IMR-90 (cell line): ENCODE results near the gene OR6B3. TPM values are rescaled to one million over a fixed set of nuclear protein-coding genes. Genes with fewer than 3 reads are reported as not detected.
A peak's percentile ranks its signal among the peaks of the same experiment; 100 is the strongest.

Source experiments
- ATAC-seq: fragments of 200-7000 bp; cut with Tn5 transposase; 2 replicates; pipeline ENCODE4 v1.9.1; 2020; ENCODE audit warnings: low read depth, mild to moderate bottlenecking, moderate library complexity
- BruUV-seq: library from RNA; stranded (reverse); fragments of 400-500 nt; replicated peaks from 2 replicates; lab custom pipeline; 2021; lab: Mats Ljungman, UMichigan
- CTCF ChIA-PET: fragments of 300-600 bp; formaldehyde crosslinking; extraction: SDS; loops from one replicate; lab custom pipeline; 2021; ENCODE audit warnings: antibody characterized with exemption; lab: Yijun Ruan, JAX
- POLR2A ChIA-PET: fragments of 300-600 bp; sonication (Branson Sonifier 250); formaldehyde crosslinking; loops from one replicate; lab custom pipeline; 2022; ENCODE audit warnings: antibody characterized with exemption; ENCODE audit not compliant: unreplicated experiment; lab: Charles Lee
- DNase-seq: peaks from one replicate; pipeline ENCODE4 v3.0.0; 2013
- H2AFZ ChIP-seq: replicated peaks from 2 replicates; pipeline ENCODE3; 2013; ENCODE audit warnings: low read length, mild to moderate bottlenecking; ENCODE audit not compliant: poor library complexity
- H2AK5ac ChIP-seq: 2 replicates; pipeline ENCODE4 v1.6.1; 2013; ENCODE audit warnings: low read depth, low read length, inconsistent platforms
- H2AK9ac ChIP-seq: replicated peaks from 2 replicates; pipeline ENCODE3; 2013; ENCODE audit warnings: mild to moderate bottlenecking, low read depth, low read length, moderate library complexity; ENCODE audit not compliant: poor library complexity
- H2BK120ac ChIP-seq: 2 replicates; pipeline ENCODE4 v1.6.1; 2013; ENCODE audit warnings: low read depth, low read length, inconsistent platforms
- H2BK15ac ChIP-seq: 3 replicates; pipeline ENCODE4 v1.6.1; 2013; ENCODE audit warnings: low read depth, low read length, inconsistent platforms
- H2BK20ac ChIP-seq: 2 replicates; pipeline ENCODE4 v1.6.1; 2013; ENCODE audit warnings: low read depth, mild to moderate bottlenecking, inconsistent platforms, low read length, moderate library complexity
- H2BK5ac ChIP-seq: 2 replicates; pipeline ENCODE4 v1.6.1; 2013; ENCODE audit warnings: mild to moderate bottlenecking, low read depth, low read length, inconsistent platforms; ENCODE audit not compliant: poor library complexity, severe bottlenecking
- H3K14ac ChIP-seq: replicated peaks from 2 replicates; pipeline ENCODE4 v1.6.1; 2013; ENCODE audit warnings: low read depth, low read length, inconsistent platforms
- H3K18ac ChIP-seq: 2 replicates; pipeline ENCODE4 v1.6.1; 2013; ENCODE audit warnings: low read depth, low read length, control low read depth
- H3K23ac ChIP-seq: 2 replicates; pipeline ENCODE4 v1.6.1; 2013; ENCODE audit warnings: low read depth, low read length, inconsistent platforms
- H3K27ac ChIP-seq: 2 replicates; pipeline ENCODE4 v1.5.1; 2013; ENCODE audit warnings: mild to moderate bottlenecking, control low read depth, low read length; ENCODE audit not compliant: insufficient read depth
- H3K27me3 ChIP-seq: 2 replicates; pipeline ENCODE4 v1.6.1; 2013; ENCODE audit warnings: low read length; ENCODE audit not compliant: control insufficient read depth, insufficient read depth
- H3K36me3 ChIP-seq: 2 replicates; pipeline ENCODE4 v1.6.1; 2013; ENCODE audit warnings: low read length, mixed read lengths; ENCODE audit not compliant: control insufficient read depth, insufficient read depth
- H3K4ac ChIP-seq: 2 replicates; pipeline ENCODE4 v1.6.1; 2013; ENCODE audit warnings: low read depth, low read length, inconsistent platforms
- H3K4me1 ChIP-seq: 2 replicates; pipeline ENCODE4 v1.6.1; 2013; ENCODE audit warnings: low read length, mixed read lengths; ENCODE audit not compliant: control insufficient read depth, insufficient read depth
- H3K4me2 ChIP-seq: 2 replicates; pipeline ENCODE4 v1.6.1; 2013; ENCODE audit warnings: low read depth, mild to moderate bottlenecking, control low read depth, low read length, moderate library complexity
- H3K4me3 ChIP-seq: 2 replicates; pipeline ENCODE4 v1.5.1; 2013; ENCODE audit warnings: low read depth, mild to moderate bottlenecking, control low read depth, low read length, moderate library complexity; ENCODE audit not compliant: insufficient read depth
- H3K56ac ChIP-seq: 2 replicates; pipeline ENCODE4 v1.6.1; 2013; ENCODE audit warnings: low read length, inconsistent platforms; ENCODE audit not compliant: insufficient read depth; ENCODE audit errors: extremely low read depth
- H3K79me1 ChIP-seq, 2 experiments: 2 replicates each; pipeline ENCODE4 v1.6.1; 2013; ENCODE audit warnings: low read length in 2 of 2, inconsistent platforms in 1 of 2, low read depth in 1 of 2
- H3K9ac ChIP-seq: 2 replicates; pipeline ENCODE4 v1.6.1; 2013; ENCODE audit warnings: low read depth, low read length, control low read depth
- H3K9me1 ChIP-seq: 2 replicates; pipeline ENCODE4 v1.6.1; 2013; ENCODE audit warnings: low read length, inconsistent platforms; ENCODE audit not compliant: insufficient read depth
- H3K9me3 ChIP-seq: 2 replicates; pipeline ENCODE4 v1.6.1; 2013; ENCODE audit warnings: low read length; ENCODE audit not compliant: control insufficient read depth, insufficient read depth
- H4K20me1 ChIP-seq: 2 replicates; pipeline ENCODE4 v1.6.1; 2013; ENCODE audit warnings: low read length, inconsistent platforms; ENCODE audit not compliant: insufficient read depth
- H4K5ac ChIP-seq: 2 replicates; pipeline ENCODE4 v1.6.1; 2013; ENCODE audit warnings: mild to moderate bottlenecking, low read depth, low read length, control low read depth
- H4K8ac ChIP-seq, 2 experiments: 2 replicates each; pipeline ENCODE4 v1.6.1; 2013; ENCODE audit warnings: low read depth in 2 of 2, low read length in 2 of 2, control low read depth in 1 of 2, inconsistent platforms in 1 of 2
- H4K91ac ChIP-seq: 2 replicates; pipeline ENCODE4 v1.6.1; 2013; ENCODE audit warnings: low read depth, low read length, inconsistent platforms; ENCODE audit not compliant: insufficient read depth
- BHLHE40 ChIP-seq: fragments of 150-350 bp; IDR thresholded peaks from 2 replicates; pipeline ENCODE4 v1.6.1; 2016; ENCODE audit warnings: mild to moderate bottlenecking, low read depth, low read length
- MAZ ChIP-seq: IDR thresholded peaks from 2 replicates; pipeline ENCODE4 v1.6.1; 2012; ENCODE audit warnings: low read depth, mild to moderate bottlenecking, low read length, improper control_type of control experiment, moderate library complexity, borderline replicate concordance
- RAD21 ChIP-seq: IDR thresholded peaks from 2 replicates; pipeline ENCODE4 v1.6.1; 2012; ENCODE audit warnings: low read length, improper control_type of control experiment
- SMC3 ChIP-seq: fragments of 150-350 bp; IDR thresholded peaks from 2 replicates; pipeline ENCODE4 v1.6.1; 2016; ENCODE audit warnings: low read depth, mild to moderate bottlenecking, antibody characterized with exemption, low read length, moderate library complexity
- WGBS, 2 experiments: methylation state at CpG; one replicate each; pipeline versions ENCODE4 v1.1.5 to v1.1.7; 2013; ENCODE audit warnings: missing lambda C conversion rate in 2 of 2; ENCODE audit not compliant: insufficient read length in 1 of 2; ENCODE audit errors: extremely low coverage in 2 of 2; 5-methylcytosine and 5-hydroxymethylcytosine counted together
- dilution Hi-C: fragments of 300-500 bp; cut with HindIII; formaldehyde crosslinking; loops from one replicate; pipeline ENCODE4 v1.14.3; 2018; ENCODE audit warnings: low sequenced_read_pairs; ENCODE audit not compliant: unreplicated experiment
- in situ Hi-C: fragments of 300-500 bp; cut with MboI; formaldehyde crosslinking; loops from 3 replicates; pipeline ENCODE4 v1.14.3; 2019; ENCODE audit warnings: low sequenced_read_pairs, inconsistent platforms, mixed read lengths
- intact Hi-C: fragments of 100-400 bp; cut with micrococcal nuclease; formaldehyde crosslinking; loops from 2 replicates; pipeline ENCODE4 v1.10.0; 2022
- polyA plus RNA-seq, 3 experiments: library from polyadenylated mRNA; depleted of rRNA; stranded (reverse); fragments of >200 nt; gene quantifications; 2 replicates each; pipeline ENCODE4 v1.2.3, GENCODE V29; 2012; ENCODE audit warnings: low replicate concordance in 1 of 3
- total RNA-seq: library from RNA; depleted of rRNA; stranded (reverse); fragments of >200 nt; gene quantifications from 2 replicates; pipeline ENCODE4 v1.2.3, GENCODE V29; 2012
- TF ChIP-seq, protein P1 (sequence below): conservative IDR thresholded peaks from 2 replicates; pipeline ENCODE4 v1.5.1; 2012; ENCODE audit warnings: mild to moderate bottlenecking, low read depth, low read length, improper control_type of control experiment

Gene OR6B3
- total and polyA plus RNA-seq, 2 of the 4 experiments (the other 2 are of a cell fraction): not detected

DNA sequence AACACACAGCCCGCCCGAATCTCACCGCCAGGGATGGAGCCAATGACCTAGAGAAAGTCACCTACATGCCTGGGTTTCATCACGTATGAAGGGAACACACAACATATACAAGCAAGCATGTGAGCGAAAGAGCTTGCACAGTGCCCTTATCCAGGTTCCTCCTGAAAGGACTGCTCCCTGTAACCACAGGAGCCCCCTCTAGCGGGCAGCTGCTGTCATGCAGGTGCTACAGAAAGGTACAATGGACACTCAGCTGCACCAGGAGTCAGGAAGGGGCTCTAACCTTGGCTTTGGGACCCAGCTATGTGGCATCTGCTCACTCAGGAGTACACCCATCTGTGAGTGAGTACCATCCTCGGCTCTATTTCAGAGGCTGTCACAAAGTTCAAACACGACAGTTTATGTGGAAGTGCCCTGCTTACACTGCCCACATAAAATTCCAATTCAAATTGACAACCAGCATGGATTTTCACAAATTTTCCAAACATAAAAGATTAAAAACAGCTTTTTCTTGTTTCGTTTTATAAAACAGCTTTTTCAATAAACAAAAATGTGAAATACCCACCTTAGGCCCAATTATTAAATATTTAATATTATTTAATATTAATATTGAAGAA, 31.7 kb downstream of the OR6B3 start:
- no peak overlapping the region for H2AFZ ChIP-seq
- no peak overlapping the region for H3K27ac ChIP-seq
- 0 out of 2 replicates have a peak, but pooled peaks cover 1% of the 10 kb centered on the region for H3K4me1 ChIP-seq
- no TSS peak for BruUV-seq
- H3K79me1 ChIP-seq: peaks cover 14 to 27% of the 10 kb centered on the region in 2 experiments
- H3K4me2 ChIP-seq: no peak overlapping the region
- WGBS, 2 experiments: 68% methylated on average over 7 of the region's 9 CpGs; no CpG with 5 or more reads in 1 of the 2 experiments
- H3K4ac ChIP-seq: no peak overlapping the region
- TF ChIP-seq SMC3 (peak; percentile 18; the same call in 1 of the 2 replicates), MAZ (no peak), RAD21 (peak; percentile 27; the same call in 1 of the 2 replicates), BHLHE40 (no peak)
- TF ChIP-seq, protein P1, sequence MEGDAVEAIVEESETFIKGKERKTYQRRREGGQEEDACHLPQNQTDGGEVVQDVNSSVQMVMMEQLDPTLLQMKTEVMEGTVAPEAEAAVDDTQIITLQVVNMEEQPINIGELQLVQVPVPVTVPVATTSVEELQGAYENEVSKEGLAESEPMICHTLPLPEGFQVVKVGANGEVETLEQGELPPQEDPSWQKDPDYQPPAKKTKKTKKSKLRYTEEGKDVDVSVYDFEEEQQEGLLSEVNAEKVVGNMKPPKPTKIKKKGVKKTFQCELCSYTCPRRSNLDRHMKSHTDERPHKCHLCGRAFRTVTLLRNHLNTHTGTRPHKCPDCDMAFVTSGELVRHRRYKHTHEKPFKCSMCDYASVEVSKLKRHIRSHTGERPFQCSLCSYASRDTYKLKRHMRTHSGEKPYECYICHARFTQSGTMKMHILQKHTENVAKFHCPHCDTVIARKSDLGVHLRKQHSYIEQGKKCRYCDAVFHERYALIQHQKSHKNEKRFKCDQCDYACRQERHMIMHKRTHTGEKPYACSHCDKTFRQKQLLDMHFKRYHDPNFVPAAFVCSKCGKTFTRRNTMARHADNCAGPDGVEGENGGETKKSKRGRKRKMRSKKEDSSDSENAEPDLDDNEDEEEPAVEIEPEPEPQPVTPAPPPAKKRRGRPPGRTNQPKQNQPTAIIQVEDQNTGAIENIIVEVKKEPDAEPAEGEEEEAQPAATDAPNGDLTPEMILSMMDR: peak; percentile 67
- no peak overlapping the region for H2BK5ac ChIP-seq
- H2BK20ac ChIP-seq: no peak overlapping the region
- H3K27me3 ChIP-seq: no peaks in the 10 kb centered on the region
- no peak overlapping the region for H3K14ac ChIP-seq
- ChIA-PET CTCF (interaction anchor here (1.0 to 1.7 kb wide), 7 partner anchors 9 to 1237 kb away, joined by 3 to 5 read pairs (median 3); no protein-coding TSS in a partner anchor), POLR2A (no interaction called here)
- intact Hi-C loops (loop anchor here (2.0 kb wide), 1 partner anchor 121 kb away; no protein-coding TSS in a partner anchor), in situ Hi-C loops (no loop called here), dilution Hi-C loops (no loop called here)
- H4K20me1 ChIP-seq: peaks cover 14% of the 10 kb centered on the region; the same call in 1 of the 2 replicates
- no peak overlapping the region for H3K23ac ChIP-seq
- no peaks in the 10 kb centered on the region for H3K9me3 ChIP-seq
- no peak overlapping the region for H3K56ac ChIP-seq
- no peak overlapping the region for H4K8ac ChIP-seq
- ATAC-seq (peak; percentile 42; the same call in 1 of the 2 replicates), DNase-seq (peak; percentile 47)
- H4K5ac ChIP-seq: no peak overlapping the region
- no peak overlapping the region for H2AK9ac ChIP-seq
- H3K4me3 ChIP-seq: no peak overlapping the region
- H3K9ac ChIP-seq: no peak overlapping the region
- peaks cover 35% of the 10 kb centered on the region for H3K36me3 ChIP-seq
- no peak overlapping the region for H2BK15ac ChIP-seq
- H3K9me1 ChIP-seq: no peaks in the 10 kb centered on the region
- no peak overlapping the region for H3K18ac ChIP-seq
- no peak overlapping the region for H4K91ac ChIP-seq
- no peak overlapping the region for H2BK120ac ChIP-seq
- H2AK5ac ChIP-seq: no peak overlapping the region
